ENCODE data around the gene NMNAT3.

The NMNAT3 gene

GRCh38 chr3:139574026-139574947, 103.5 kb downstream of the NMNAT3 start:
- Histone ChIP-seq H4K20me1 (ENCODE audit: insufficient read depth, low read length, poor library complexity, severe bottlenecking) (no peaks in the 10 kb centered on the region), H3K4me3 (ENCODE audit: low read length, poor library complexity, severe bottlenecking) (no peak overlapping the region), H3K4me1 (ENCODE audit: insufficient read depth, low read length, poor library complexity, severe bottlenecking) (peaks cover 3% of the 10 kb centered on the region), H3K9me2 (replicated peaks; ENCODE audit: low read depth, low read length) (no peaks in the 10 kb centered on the region), H3F3A (ENCODE audit: low read depth) (no peaks in the 10 kb centered on the region), H3K36me3 (ENCODE audit: insufficient read depth, low read length) (no peaks in the 10 kb centered on the region), H3K27me3 (ENCODE audit: insufficient read depth, low read length, poor library complexity, severe bottlenecking) (no peaks in the 10 kb centered on the region), H3K79me2 (ENCODE audit: insufficient read depth, low read length) (no peaks in the 10 kb centered on the region), H3K4me2 (ENCODE audit: low read depth, low read length, poor library complexity, severe bottlenecking) (no peak overlapping the region), H3K9me3 (ENCODE audit: insufficient read depth, low read depth, low read length) (no peaks in the 10 kb centered on the region), H3K9ac (ENCODE audit: low read depth, low read length, poor library complexity, severe bottlenecking) (no peak overlapping the region), H2AFZ (ENCODE audit: low read length) (peak overlapping the region; percentile 50)
- TF ChIP-seq CTCF (conservative IDR thresholded peaks at IDR 0.05; ENCODE audit: low read length) (peak; percentile 48), EZH2phosphoT487 (IDR thresholded peaks at IDR 0.05; ENCODE audit: borderline replicate concordance) (no peak)

- H4K20me1 ChIP-seq (ENCODE audit: insufficient read depth, low read length, poor library complexity, severe bottlenecking) = no peaks in the 10 kb centered on the region
- peaks cover 3% of the 10 kb centered on the region for H3K4me1 ChIP-seq (ENCODE audit: insufficient read depth, low read length, poor library complexity, severe bottlenecking)
- no peaks in the 10 kb centered on the region for H3K36me3 ChIP-seq (ENCODE audit: insufficient read depth, low read length)
- H3K4me2 ChIP-seq (ENCODE audit: low read depth, low read length, poor library complexity, severe bottlenecking) = no peak overlapping the region
- no peaks in the 10 kb centered on the region for H3K9me2 ChIP-seq (replicated peaks; ENCODE audit: low read depth, low read length)
- no peak overlapping the region for H3K9ac ChIP-seq (ENCODE audit: low read depth, low read length, poor library complexity, severe bottlenecking)
- H3K27me3 ChIP-seq (ENCODE audit: insufficient read depth, low read length, poor library complexity, severe bottlenecking) = no peaks in the 10 kb centered on the region
- no peak overlapping the region for H2AFZ ChIP-seq (ENCODE audit: low read length)
- TF ChIP-seq EZH2phosphoT487 (IDR thresholded peaks at IDR 0.05; ENCODE audit: borderline replicate concordance) (no peak), CTCF (conservative IDR thresholded peaks at IDR 0.05; ENCODE audit: low read length) (no peak)
- no peaks in the 10 kb centered on the region for H3F3A ChIP-seq (ENCODE audit: low read depth)
- H3K9me3 ChIP-seq (ENCODE audit: insufficient read depth, low read depth, low read length) = no peaks in the 10 kb centered on the region
- no peak overlapping the region for H3K4me3 ChIP-seq (ENCODE audit: low read length, poor library complexity, severe bottlenecking)
- H3K79me2 ChIP-seq (ENCODE audit: insufficient read depth, low read length) = no peaks in the 10 kb centered on the region
These were observed 104.7 kb downstream of the NMNAT3 start for GRCh38 chr3:139572847-139573672.

DNA sequence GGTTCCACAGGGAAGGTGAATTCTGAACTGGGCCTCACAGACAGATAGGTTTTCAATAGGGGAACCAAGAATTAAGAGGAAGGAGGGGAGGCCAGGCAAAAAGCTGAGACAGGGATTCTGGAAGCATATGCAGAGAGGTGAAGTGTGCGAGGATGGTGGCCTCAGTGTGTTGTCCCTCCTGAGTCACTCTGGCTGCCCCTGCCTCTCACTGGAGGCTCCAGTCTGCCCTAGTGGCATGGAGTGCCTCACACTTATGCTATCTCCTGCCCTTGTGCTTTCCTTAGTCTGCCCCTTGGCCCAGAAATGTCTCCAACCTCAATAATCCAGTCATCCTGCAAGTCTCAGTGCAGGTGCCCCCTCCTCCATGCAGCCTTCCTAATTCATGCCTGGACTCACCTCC, 106.1 kb downstream of the NMNAT3 start:
- Histone ChIP-seq H3K9me2 (replicated peaks; ENCODE audit: low read depth, low read length) (no peaks in the 10 kb centered on the region), H3K4me2 (ENCODE audit: low read depth, low read length, poor library complexity, severe bottlenecking) (no peak overlapping the region), H3K9me3 (ENCODE audit: insufficient read depth, low read depth, low read length) (no peaks in the 10 kb centered on the region), H3F3A (ENCODE audit: low read depth) (no peaks in the 10 kb centered on the region), H3K36me3 (ENCODE audit: insufficient read depth, low read length) (no peaks in the 10 kb centered on the region), H3K4me3 (ENCODE audit: low read length, poor library complexity, severe bottlenecking) (no peak overlapping the region), H3K79me2 (ENCODE audit: insufficient read depth, low read length) (no peaks in the 10 kb centered on the region), H2AFZ (ENCODE audit: low read length) (no peak overlapping the region), H3K9ac (ENCODE audit: low read depth, low read length, poor library complexity, severe bottlenecking) (no peak overlapping the region), H3K4me1 (ENCODE audit: insufficient read depth, low read length, poor library complexity, severe bottlenecking) (peaks cover 3% of the 10 kb centered on the region), H3K27me3 (ENCODE audit: insufficient read depth, low read length, poor library complexity, severe bottlenecking) (no peaks in the 10 kb centered on the region), H4K20me1 (ENCODE audit: insufficient read depth, low read length, poor library complexity, severe bottlenecking) (no peaks in the 10 kb centered on the region)
- TF ChIP-seq CTCF (conservative IDR thresholded peaks at IDR 0.05; ENCODE audit: low read length) = no peak
- TF ChIP-seq EZH2phosphoT487 (IDR thresholded peaks at IDR 0.05; ENCODE audit: borderline replicate concordance) = no peak

Data from Loucy (cell line).